ENCODE results near the gene ITLN1. TPM values are rescaled to one million over a fixed set of nuclear protein-coding genes. Genes with fewer than 3 reads are reported as not detected.
"Not testable (repeated sequence)": the region's sequence is repeated elsewhere in the genome, so short reads cannot be mapped to it uniquely, and the experiment has no call there.

ITLN1 gene
- total RNA-seq, 4 donors from 2014 or later, result 9.5 to 256 (median 46.2) TPM; not detected in 1

GRCh38 chr1:160905617-160905989, 20.6 kb upstream of the ITLN1 start:
- DNase-seq, result no peak
- Histone ChIP-seq H3K36me3 (no peaks in the 10 kb centered on the region), H3K4me1 (no peaks in the 10 kb centered on the region), H3K27ac (no peak overlapping the region), H3K4me3 (no peak overlapping the region), H3K27me3 (peaks cover 3% of the 10 kb centered on the region), H3K9me3 (no peaks in the 10 kb centered on the region)
- in situ Hi-C loops (cut with MboI; ENCODE audit: low pct_ligation_motif_present in 1 of 4, low pct_unique_long_range_greater_than_20kb in 1 of 4, low sequenced_read_pairs in 3 of 4) (no loop called here), intact Hi-C loops (cut with DNase I; ENCODE audit: low total_unique reads) (no loop called here)
- no peak for TF ChIP-seq EP300 (IDR thresholded peaks at IDR 0.05; ENCODE audit: low read depth)
- no peak for TF ChIP-seq POLR2AphosphoS5 (IDR thresholded peaks at IDR 0.05)
- TF ChIP-seq POLR2A (IDR thresholded peaks at IDR 0.05), result no peak
- no peak for TF ChIP-seq CTCF (IDR thresholded peaks at IDR 0.05)
- WGBS, 2 donors (ENCODE audit: low coverage in 1 of 2), result 64 to 86% methylated on average over 2 to 4 of the region's 4 CpGs

- Histone ChIP-seq H3K9me3 (no peaks in the 10 kb centered on the region), H3K27me3 (peaks cover 3% of the 10 kb centered on the region), H3K36me3 (no peaks in the 10 kb centered on the region), H3K4me1 (no peaks in the 10 kb centered on the region), H3K27ac (no peak overlapping the region), H3K4me3 (no peak overlapping the region)
- in situ Hi-C loops (cut with MboI; ENCODE audit: low pct_ligation_motif_present in 1 of 4, low pct_unique_long_range_greater_than_20kb in 1 of 4, low sequenced_read_pairs in 3 of 4) (no loop called here), intact Hi-C loops (cut with DNase I; ENCODE audit: low total_unique reads) (no loop called here)
- 64 to 81% methylated on average over 4 to 8 of the region's 8 CpGs for WGBS, 2 donors (ENCODE audit: low coverage in 1 of 2)
- TF ChIP-seq EP300 (IDR thresholded peaks at IDR 0.05; ENCODE audit: low read depth), result no peak
- TF ChIP-seq POLR2A (IDR thresholded peaks at IDR 0.05), result no peak
- no peak for TF ChIP-seq POLR2AphosphoS5 (IDR thresholded peaks at IDR 0.05)
- TF ChIP-seq CTCF (IDR thresholded peaks at IDR 0.05), result no peak
- no peak for DNase-seq
These were observed 20.0 kb upstream of the ITLN1 start for GRCh38 chr1:160904783-160905616.

GRCh38 chr1:160902251-160902650, 17.3 kb upstream of the ITLN1 start:
- DNase-seq; H3K4me1 ChIP-seq; H3K27ac ChIP-seq; H3K36me3 ChIP-seq; in situ Hi-C loops (cut with MboI; ENCODE audit: low pct_ligation_motif_present in 1 of 4, low pct_unique_long_range_greater_than_20kb in 1 of 4, low sequenced_read_pairs in 3 of 4); H3K9me3 ChIP-seq; H3K4me3 ChIP-seq; intact Hi-C loops (cut with DNase I; ENCODE audit: low total_unique reads); H3K27me3 ChIP-seq: not testable (repeated sequence)
- 72% methylated on average over 1 of the region's 1 CpG; no CpG with 5 or more reads in 1 of the 2 donors for WGBS, 2 donors (ENCODE audit: low coverage in 1 of 2)

- WGBS, 2 donors (ENCODE audit: low coverage in 1 of 2), result 64% methylated on average over 2 of the region's 2 CpGs; no CpG with 5 or more reads in 1 of the 2 donors
- TF ChIP-seq EP300 (IDR thresholded peaks at IDR 0.05; ENCODE audit: low read depth) (no peak), CTCF (IDR thresholded peaks at IDR 0.05) (no peak), POLR2AphosphoS5 (IDR thresholded peaks at IDR 0.05) (no peak), POLR2A (IDR thresholded peaks at IDR 0.05) (no peak)
- in situ Hi-C loops (cut with MboI; ENCODE audit: low pct_ligation_motif_present in 1 of 4, low pct_unique_long_range_greater_than_20kb in 1 of 4, low sequenced_read_pairs in 3 of 4), result no loop called here
These were observed 16.8 kb upstream of the ITLN1 start for GRCh38 chr1:160901768-160902167.

GRCh38 chr1:160900683-160901082, 15.7 kb upstream of the ITLN1 start:
- DNase-seq; intact Hi-C loops (cut with DNase I; ENCODE audit: low total_unique reads); H3K27me3 ChIP-seq; H3K4me1 ChIP-seq; H3K36me3 ChIP-seq; in situ Hi-C loops (cut with MboI; ENCODE audit: low pct_ligation_motif_present in 1 of 4, low pct_unique_long_range_greater_than_20kb in 1 of 4, low sequenced_read_pairs in 3 of 4); H3K4me3 ChIP-seq; H3K27ac ChIP-seq; H3K9me3 ChIP-seq: not testable (repeated sequence)
- WGBS, 2 donors (ENCODE audit: low coverage in 1 of 2), result 65 to 66% methylated on average over 3 of the region's 3 CpGs

More at GRCh38 chr1:160901768-160902167, 16.8 kb upstream of the ITLN1 start:
- no peaks in the 10 kb centered on the region for H3K9me3 ChIP-seq
- no peaks in the 10 kb centered on the region for H3K36me3 ChIP-seq
- no peak for DNase-seq
- no peak overlapping the region for H3K4me3 ChIP-seq
- intact Hi-C loops (cut with DNase I; ENCODE audit: low total_unique reads), result no loop called here
- peaks cover 3% of the 10 kb centered on the region for H3K27me3 ChIP-seq
- H3K27ac ChIP-seq, result no peak overlapping the region
- H3K4me1 ChIP-seq, result no peaks in the 10 kb centered on the region

- 80 to 93% methylated on average over 3 to 18 of the region's 18 CpGs for WGBS, 2 donors (ENCODE audit: low coverage in 1 of 2)
- H3K27ac ChIP-seq; H3K9me3 ChIP-seq; intact Hi-C loops (cut with DNase I; ENCODE audit: low total_unique reads); H3K4me3 ChIP-seq; H3K27me3 ChIP-seq; H3K4me1 ChIP-seq; H3K36me3 ChIP-seq; DNase-seq; in situ Hi-C loops (cut with MboI; ENCODE audit: low pct_ligation_motif_present in 1 of 4, low pct_unique_long_range_greater_than_20kb in 1 of 4, low sequenced_read_pairs in 3 of 4): not testable (repeated sequence)
These were observed 9.6 kb upstream of the ITLN1 start for GRCh38 chr1:160894368-160895135.

All from transverse colon (tissue), 4 donors.